Activated CD4-positive, alpha-beta T cell treated with anti-CD3 and anti-CD28 coated beads, Interleukin-2, Interleukin-6, amounts not matched to agents 100 ng/mL and 50 ng/mL, durations not matched to agents 16 hours and 8 hours (primary cell): ENCODE results near the gene GPN3.
"Not testable (repeated sequence)": the region's sequence is repeated elsewhere in the genome, so short reads cannot be mapped to it uniquely, and the experiment has no call there.

ENCODE experiments used
- DNase-seq: peaks from one replicate; pipeline ENCODE4 v3.0.0-alpha.2; 2020

Gene GPN3

GRCh38 chr12:110468214-110469048 is at the start of gene GPN3, which contains the start of gene FAM216A:
GPN3 (minus strand) TSS chr12:110468257; CDS start chr12:110468203, 54 bp downstream.
FAM216A (plus strand) TSS chr12:110468845; CDS start chr12:110468876, 31 bp downstream.
- peak; percentile 98 for DNase-seq

- DNase-seq, result no peak
Measured at GRCh38 chr12:110516995-110517394, 48.9 kb upstream of the GPN3 start.

GRCh38 chr12:110514363-110514762 is 46.3 kb upstream of the GPN3 start:
- no peak for DNase-seq

- DNase-seq, result no peak
Measured at GRCh38 chr12:110513842-110514241, 45.8 kb upstream of the GPN3 start.

- no peak for DNase-seq
Measured at GRCh38 chr12:110508071-110508586, 40.1 kb upstream of the GPN3 start.

GRCh38 chr12:110505332-110505731 is 37.3 kb upstream of the GPN3 start:
- no peak for DNase-seq

GRCh38 chr12:110503432-110503831 is 35.4 kb upstream of the GPN3 start:
- no peak for DNase-seq

GRCh38 chr12:110501752-110502738 is 34.0 kb upstream of the GPN3 start, which contains the start of the genes RAD9B and VPS29:
RAD9B (plus strand) TSS chr12:110502331; CDS start chr12:110502338, 7 bp downstream.
VPS29 (minus strand) TSS chr12:110502111; CDS start chr12:110502051, 60 bp downstream.
- peak; percentile 99 for DNase-seq

GRCh38 chr12:110501399-110501751 is 33.3 kb upstream of the GPN3 start:
- DNase-seq, result peak; percentile 43

GRCh38 chr12:110498984-110499706 is 31.1 kb upstream of the GPN3 start:
- DNase-seq, result no peak

- DNase-seq, result no peak
Measured at GRCh38 chr12:110475426-110475825, 7.4 kb upstream of the GPN3 start.

GRCh38 chr12:110467847-110468213 is 227 bp downstream of the GPN3 start:
- DNase-seq, result no peak

- no peak for DNase-seq
Measured at GRCh38 chr12:110466791-110467190, 1.3 kb downstream of the GPN3 start.

GRCh38 chr12:110465765-110466164 is 2.3 kb downstream of the GPN3 start:
- DNase-seq, result not testable (repeated sequence)

GRCh38 chr12:110465024-110465423 is 3.0 kb downstream of the GPN3 start:
- no peak for DNase-seq

GRCh38 chr12:110461189-110461588 is 6.9 kb downstream of the GPN3 start:
- DNase-seq, result not testable (repeated sequence)

GRCh38 chr12:110458756-110459155 is 9.3 kb downstream of the GPN3 start:
- DNase-seq, result no peak

- no peak for DNase-seq
Measured at GRCh38 chr12:110453569-110454296, 14.3 kb downstream of the GPN3 start.

GRCh38 chr12:110451263-110451662 is 16.8 kb downstream of the GPN3 start:
- DNase-seq, result no peak

GRCh38 chr12:110449799-110450497 is 18.1 kb downstream of the GPN3 start, which contains the start of gene ARPC3:
ARPC3 (minus strand) TSS chr12:110450337; CDS start chr12:110450260, 77 bp downstream.
- peak; percentile 97 for DNase-seq

- no peak for DNase-seq
Measured at GRCh38 chr12:110444455-110444854, 23.6 kb downstream of the GPN3 start.
